Mesenchymal stem cell (in vitro differentiated cells and primary cell): ENCODE data around the gene BNC2.

Experiments
- DNase-seq: peaks from one replicate; pipeline ENCODE4 v3.0.0-alpha.2; 2013
- H2AFZ ChIP-seq: one replicate; pipeline ENCODE4 v1.6.1; 2013; ENCODE audit warnings: low read depth, mild to moderate bottlenecking, control low read depth, inconsistent platforms, low read length, moderate library complexity
- H2AK5ac ChIP-seq: 2 replicates; pipeline ENCODE4 v1.6.1; 2013; ENCODE audit warnings: low read length, moderate library complexity, mild to moderate bottlenecking, inconsistent platforms; ENCODE audit not compliant: severe bottlenecking
- H2BK120ac ChIP-seq: one replicate; pipeline ENCODE4 v1.6.1; 2013; ENCODE audit warnings: low read depth, mild to moderate bottlenecking, inconsistent platforms, low read length, moderate library complexity
- H2BK12ac ChIP-seq, 2 experiments: one replicate each; pipeline ENCODE4 v1.6.1; 2013; ENCODE audit warnings: inconsistent platforms in 2 of 2, low read length in 2 of 2, mild to moderate bottlenecking in 2 of 2, moderate library complexity in 2 of 2, control low read depth in 1 of 2
- H2BK15ac ChIP-seq: one replicate; pipeline ENCODE4 v1.6.1; 2013; ENCODE audit warnings: mild to moderate bottlenecking, low read depth, inconsistent platforms; ENCODE audit not compliant: poor library complexity, severe bottlenecking
- H2BK5ac ChIP-seq: 2 replicates; pipeline ENCODE4 v1.6.1; 2013; ENCODE audit warnings: low read depth, mild to moderate bottlenecking, low read length, control low read depth, inconsistent platforms; ENCODE audit not compliant: poor library complexity, severe bottlenecking
- H3K14ac ChIP-seq, 2 experiments: one replicate each; pipeline ENCODE4 v1.6.1; 2013; ENCODE audit warnings: inconsistent platforms in 2 of 2, low read length in 2 of 2, control low read depth in 1 of 2, mild to moderate bottlenecking in 1 of 2, moderate library complexity in 1 of 2
- H3K18ac ChIP-seq, 2 experiments: one replicate each; pipeline ENCODE4 v1.6.1; 2013; ENCODE audit warnings: inconsistent platforms in 2 of 2, low read length in 2 of 2, control low read depth in 1 of 2, low read depth in 1 of 2, mild to moderate bottlenecking in 1 of 2
- H3K23ac ChIP-seq, 2 experiments: one replicate each; pipeline ENCODE4 v1.6.1; 2013; ENCODE audit warnings: inconsistent platforms in 2 of 2, low read length in 2 of 2, mild to moderate bottlenecking in 2 of 2, moderate library complexity in 2 of 2, control low read depth in 1 of 2
- H3K27ac ChIP-seq: 2 replicates; pipeline ENCODE4 v1.5.1; 2013; ENCODE audit warnings: mild to moderate bottlenecking, moderate library complexity, low read length, control low read depth, inconsistent platforms; ENCODE audit not compliant: poor library complexity, severe bottlenecking
- H3K27me3 ChIP-seq, 2 experiments: 2 replicates each; pipeline versions ENCODE4 v1.6.1 to v1.7.0; 2013; ENCODE audit warnings: low read length in 2 of 2, mild to moderate bottlenecking in 2 of 2, moderate library complexity in 2 of 2, control low read depth in 1 of 2, inconsistent platforms in 1 of 2; ENCODE audit not compliant: control insufficient read depth in 1 of 2, insufficient read depth in 1 of 2
- H3K36me3 ChIP-seq, 2 experiments: 2 replicates each; pipeline versions ENCODE4 v1.6.1 to v1.7.0; 2013; ENCODE audit warnings: low read length in 2 of 2, control low read depth in 1 of 2, inconsistent platforms in 1 of 2, low read depth in 1 of 2, mild to moderate bottlenecking in 1 of 2; ENCODE audit not compliant: insufficient read depth in 2 of 2, control insufficient read depth in 1 of 2
- H3K4ac ChIP-seq, 2 experiments: one replicate each; pipeline ENCODE4 v1.6.1; 2013; ENCODE audit warnings: inconsistent platforms in 2 of 2, low read length in 2 of 2, mild to moderate bottlenecking in 2 of 2, moderate library complexity in 2 of 2, control low read depth in 1 of 2, low read depth in 1 of 2
- H3K4me1 ChIP-seq: 2 replicates; pipeline ENCODE4 v1.6.1; 2013; ENCODE audit warnings: low read depth, low read length, control low read depth; ENCODE audit not compliant: control insufficient read depth, insufficient read depth
- H3K4me2 ChIP-seq: 2 replicates; pipeline ENCODE4 v1.6.1; 2013; ENCODE audit warnings: low read length, mild to moderate bottlenecking, inconsistent platforms; ENCODE audit not compliant: poor library complexity, severe bottlenecking
- H3K4me3 ChIP-seq, 2 experiments: 2 replicates each; pipeline versions ENCODE4 v1.5.1 to v1.7.0; 2013; ENCODE audit warnings: low read length in 2 of 2, mild to moderate bottlenecking in 2 of 2, control low read depth in 1 of 2, low read depth in 1 of 2; ENCODE audit not compliant: insufficient read depth in 1 of 2
- H3K79me1 ChIP-seq: replicated peaks from 2 replicates; pipeline ENCODE4 v1.6.1; 2013; ENCODE audit warnings: mild to moderate bottlenecking, control low read depth, low read length, inconsistent platforms; ENCODE audit not compliant: poor library complexity, severe bottlenecking
- H3K9ac ChIP-seq: 2 replicates; pipeline ENCODE4 v1.7.0; 2013; ENCODE audit warnings: mild to moderate bottlenecking, low read length, moderate library complexity
- H3K9me3 ChIP-seq: 2 replicates; pipeline ENCODE4 v1.7.0; 2013; ENCODE audit warnings: mild to moderate bottlenecking, low read length; ENCODE audit not compliant: control insufficient read depth
- H4K8ac ChIP-seq: one replicate; pipeline ENCODE4 v1.6.1; 2013; ENCODE audit warnings: inconsistent platforms, mild to moderate bottlenecking, low read length, moderate library complexity
- H4K91ac ChIP-seq: one replicate; pipeline ENCODE4 v1.6.1; 2013; ENCODE audit warnings: mild to moderate bottlenecking, low read length, inconsistent platforms
- WGBS: methylation state at CpG from one replicate; pipeline ENCODE4 v1.1.7; 2013; ENCODE audit warnings: mixed read lengths; 5-methylcytosine and 5-hydroxymethylcytosine counted together

BNC2 gene

DNA sequence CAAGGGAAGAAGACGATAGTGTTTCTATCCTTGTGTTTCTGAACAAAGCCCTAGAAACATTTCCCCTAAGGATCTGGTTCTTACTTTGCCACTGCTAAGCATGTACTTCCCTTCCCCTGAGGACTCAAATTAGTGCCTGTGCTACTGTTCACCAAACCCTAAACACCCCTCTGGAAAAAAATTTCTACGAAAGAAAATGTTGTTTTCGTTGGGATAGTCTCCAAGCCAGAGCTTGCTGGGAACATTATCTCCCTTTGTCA is 294.6 kb downstream of the BNC2 start:
- Histone ChIP-seq H4K91ac (no peak overlapping the region), H3K4ac (no peak overlapping the region), H2BK12ac (no peak overlapping the region), H2BK15ac (no peak overlapping the region), H3K27ac (no peak overlapping the region), H2BK120ac (no peak overlapping the region), H3K4me2 (no peak overlapping the region), H3K14ac (no peak overlapping the region), H4K8ac (no peak overlapping the region), H3K79me1 (peaks cover 28% of the 10 kb centered on the region), H3K23ac (no peak overlapping the region), H3K4me1 (peaks cover 4% of the 10 kb centered on the region), H2BK5ac (no peak overlapping the region), H3K18ac (no peak overlapping the region), H3K36me3 (peaks cover 2 to 20% of the 10 kb centered on the region in 2 experiments), H3K4me3 (peak overlapping the region in 1 of 2 experiments; percentile 40), H3K9me3 (no peaks in the 10 kb centered on the region), H3K27me3 (no peaks in the 10 kb centered on the region), H2AK5ac (no peak overlapping the region), H3K9ac (peak overlapping the region; percentile 78), H2AFZ (no peak overlapping the region)
- 78% methylated on average over 2 of the region's 3 CpGs for WGBS
- DNase-seq, result no peak

DNA sequence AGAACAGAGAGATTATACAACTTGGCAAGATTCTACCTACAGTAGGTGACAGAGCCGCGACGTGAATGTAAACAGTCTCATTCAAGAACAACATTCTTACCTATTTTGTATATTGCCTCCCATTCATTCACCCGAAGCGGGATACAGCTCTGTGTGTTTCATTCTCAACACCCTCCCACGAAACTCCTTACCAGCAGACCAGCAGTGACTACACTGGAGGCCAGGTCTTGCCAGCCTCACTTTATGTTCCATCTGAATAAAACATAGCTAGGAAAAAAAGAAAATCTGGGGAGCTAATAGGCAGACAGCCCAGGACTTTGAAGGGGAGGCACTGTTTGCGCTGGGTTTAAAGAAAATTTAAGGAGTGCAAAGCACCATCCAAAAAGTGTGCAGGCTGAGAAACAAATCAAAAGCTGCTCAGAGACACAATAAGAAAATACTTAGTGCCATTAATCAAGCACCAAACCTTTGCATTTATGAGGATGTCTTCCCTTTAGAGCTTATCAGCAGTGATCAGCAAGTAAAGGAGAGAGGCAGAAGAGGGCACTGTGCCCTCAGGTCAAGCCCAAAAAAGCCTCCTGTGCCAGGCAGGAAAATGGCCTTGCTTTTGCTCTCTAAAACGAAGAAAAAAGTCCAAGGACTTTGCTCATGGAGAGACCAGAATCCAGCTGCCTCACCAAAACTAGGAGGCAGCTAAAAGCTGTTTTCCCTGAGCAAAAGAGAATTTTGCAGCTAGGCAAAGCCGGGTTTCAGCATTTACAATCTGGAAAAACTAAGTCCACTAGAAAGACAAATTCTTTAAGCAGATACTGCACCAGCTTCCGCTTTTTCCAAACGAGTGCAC is 295.1 kb downstream of the BNC2 start:
- no peak overlapping the region for H2BK15ac ChIP-seq
- H2AFZ ChIP-seq, result no peak overlapping the region
- H4K8ac ChIP-seq, result no peak overlapping the region
- no peak overlapping the region for H3K23ac ChIP-seq
- H3K27me3 ChIP-seq, result no peaks in the 10 kb centered on the region
- H3K4me2 ChIP-seq, result no peak overlapping the region
- no peak overlapping the region for H4K91ac ChIP-seq
- no peak for DNase-seq
- no peaks in the 10 kb centered on the region for H3K9me3 ChIP-seq
- H2AK5ac ChIP-seq, result no peak overlapping the region
- H3K4me3 ChIP-seq, result peak overlapping the region in 1 of 2 experiments; percentile 40
- 84% methylated on average over 11 of the region's 11 CpGs for WGBS
- peak overlapping the region in 1 of 2 experiments; percentile 40 for H2BK12ac ChIP-seq
- peak overlapping the region; percentile 78 for H3K9ac ChIP-seq
- no peak overlapping the region for H3K27ac ChIP-seq
- peaks cover 4% of the 10 kb centered on the region for H3K4me1 ChIP-seq
- H3K4ac ChIP-seq, result no peak overlapping the region
- no peak overlapping the region for H3K18ac ChIP-seq
- no peak overlapping the region for H2BK5ac ChIP-seq
- no peak overlapping the region for H2BK120ac ChIP-seq
- peaks cover 28% of the 10 kb centered on the region for H3K79me1 ChIP-seq
- peaks cover 2 to 15% of the 10 kb centered on the region in 2 experiments for H3K36me3 ChIP-seq
- H3K14ac ChIP-seq, result no peak overlapping the region

DNA sequence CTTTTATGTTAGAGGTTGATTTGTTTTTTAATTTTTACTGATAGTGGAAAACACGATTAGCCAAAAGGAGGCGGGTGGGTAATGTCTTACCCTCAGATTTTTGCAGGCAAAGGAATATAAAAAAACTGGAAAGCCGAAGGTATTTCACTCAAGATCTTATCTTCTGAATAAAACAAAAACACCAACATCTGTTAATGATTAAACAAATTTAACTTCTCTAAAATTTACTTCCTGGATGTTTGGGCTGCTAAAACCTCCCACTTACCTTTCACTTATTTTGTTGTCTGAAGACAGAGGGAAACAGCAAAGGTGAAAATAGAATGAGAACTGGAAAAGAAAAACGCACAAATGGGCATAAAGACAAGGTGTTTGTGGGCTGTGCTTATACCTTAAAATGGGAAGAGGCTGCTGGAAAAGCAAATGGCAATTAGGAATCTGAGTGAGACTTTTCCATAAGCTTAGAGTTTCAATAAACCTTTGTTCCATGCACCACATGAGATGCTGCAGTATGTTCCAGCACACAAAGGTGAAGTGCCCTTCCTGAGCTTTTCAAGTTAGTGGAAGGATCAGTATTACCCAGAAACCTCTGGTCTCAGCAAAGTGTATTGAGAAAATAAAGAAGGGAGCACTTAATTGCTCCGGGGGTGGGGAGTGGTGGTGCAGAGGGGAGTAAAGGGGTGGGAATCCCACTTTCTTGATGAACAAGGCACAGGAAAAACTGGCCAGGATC is 298.3 kb downstream of the BNC2 start:
- WGBS, result 97% methylated on average over 5 of the region's 5 CpGs
- H3K9ac ChIP-seq, result peak overlapping the region; percentile 66

DNA sequence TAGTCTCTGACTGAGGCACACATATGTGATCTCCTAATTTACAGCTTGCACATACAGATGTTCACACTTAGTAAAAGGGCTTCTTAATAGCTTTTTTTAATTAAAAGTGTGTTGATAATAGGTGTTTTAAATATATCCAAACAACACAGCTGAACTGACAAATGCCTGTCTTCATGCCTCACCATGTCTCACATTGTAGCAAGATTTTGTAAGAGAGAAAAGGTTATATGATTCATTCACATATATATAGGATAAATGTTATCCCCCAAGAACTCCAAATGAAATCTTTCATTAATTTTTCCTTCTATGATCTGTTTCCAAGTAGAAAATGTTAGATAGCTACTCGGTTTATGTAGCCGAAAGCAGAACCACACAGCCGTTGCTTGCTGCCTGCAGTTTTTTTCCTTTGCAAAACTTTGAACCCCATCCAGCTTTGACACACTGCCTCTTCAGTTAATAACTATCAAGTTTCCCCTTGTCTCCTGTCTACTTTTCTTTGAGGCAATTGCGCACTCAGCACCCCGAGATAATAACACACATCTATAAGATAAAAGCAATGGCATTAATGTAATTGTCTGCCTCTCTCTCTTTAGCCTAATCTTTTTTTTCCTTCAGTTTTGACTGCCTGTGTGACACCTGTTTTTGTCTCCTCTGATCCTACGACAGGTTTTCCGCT is 299.2 kb downstream of the BNC2 start:
- H3K27ac ChIP-seq, result no peak overlapping the region
- H2BK5ac ChIP-seq, result no peak overlapping the region
- H3K9me3 ChIP-seq, result no peaks in the 10 kb centered on the region
- H3K18ac ChIP-seq, result no peak overlapping the region
- H4K8ac ChIP-seq, result no peak overlapping the region
- no peak overlapping the region for H3K23ac ChIP-seq
- no peak overlapping the region for H3K4ac ChIP-seq
- no peak overlapping the region for H3K4me2 ChIP-seq
- H2AK5ac ChIP-seq, result no peak overlapping the region
- H3K36me3 ChIP-seq, result peaks cover 0 to 15% of the 10 kb centered on the region in 2 experiments
- H3K14ac ChIP-seq, result no peak overlapping the region
- H3K9ac ChIP-seq, result peak overlapping the region; percentile 66
- peaks cover 2% of the 10 kb centered on the region for H3K4me1 ChIP-seq
- H2BK12ac ChIP-seq, result no peak overlapping the region
- H3K27me3 ChIP-seq, result no peaks in the 10 kb centered on the region
- H2BK120ac ChIP-seq, result no peak overlapping the region
- H4K91ac ChIP-seq, result no peak overlapping the region
- peaks cover 28% of the 10 kb centered on the region for H3K79me1 ChIP-seq
- no peak overlapping the region for H2BK15ac ChIP-seq
- H3K4me3 ChIP-seq, result peak overlapping the region in 1 of 2 experiments; percentile 33
- no peak for DNase-seq
- H2AFZ ChIP-seq, result no peak overlapping the region
- WGBS, result 96% methylated on average over 7 of the region's 7 CpGs

More for the DNA sequence above, 298.3 kb downstream of the BNC2 start:
- no peak for DNase-seq
- Histone ChIP-seq H3K9me3 (no peaks in the 10 kb centered on the region), H3K4me2 (no peak overlapping the region), H3K23ac (no peak overlapping the region), H4K8ac (no peak overlapping the region), H3K27ac (no peak overlapping the region), H2BK15ac (no peak overlapping the region), H3K79me1 (peaks cover 29% of the 10 kb centered on the region), H2BK120ac (no peak overlapping the region), H3K4me3 (peak overlapping the region in 1 of 2 experiments; percentile 33), H4K91ac (no peak overlapping the region), H2BK5ac (no peak overlapping the region), H3K4me1 (peaks cover 2% of the 10 kb centered on the region), H3K18ac (no peak overlapping the region), H3K4ac (no peak overlapping the region), H2AK5ac (no peak overlapping the region), H2BK12ac (no peak overlapping the region), H2AFZ (no peak overlapping the region), H3K36me3 (peaks cover 0 to 10% of the 10 kb centered on the region in 2 experiments), H3K14ac (no peak overlapping the region), H3K27me3 (no peaks in the 10 kb centered on the region)
